Activated CD8-positive, alpha-beta T cell treated with anti-CD3 and anti-CD28 coated beads for 36 hours (primary cell): ENCODE measurements around the gene LCN1. TPM values are rescaled to one million over a fixed set of nuclear protein-coding genes. Genes with fewer than 3 reads are reported as not detected.

Source experiments
- ATAC-seq: fragments of 200-7000 bp; cut with Tn5 transposase; one replicate; pipeline ENCODE4 v1.10.0; 2021; ENCODE audit warnings: mild to moderate bottlenecking, moderate library complexity
- CTCF ChIA-PET: fragments of 350-600 bp; sonication (Branson Sonifier 250); formaldehyde crosslinking; loops from one replicate; lab custom pipeline; 2021; ENCODE audit warnings: antibody characterized with exemption; lab: Charles Lee
- POLR2A ChIA-PET: fragments of 350-600 bp; sonication (Branson Sonifier 250); formaldehyde crosslinking; loops from one replicate; lab custom pipeline; 2021; ENCODE audit warnings: antibody characterized with exemption; lab: Charles Lee
- DNase-seq: peaks from one replicate; pipeline ENCODE4 v3.0.0-alpha.2; 2020
- H3K27ac Mint-ChIP-seq: one replicate; pipeline ENCODE4 v1.8.0; 2021; ENCODE audit warnings: mild to moderate bottlenecking, mixed read lengths
- H3K27me3 Mint-ChIP-seq: one replicate; pipeline ENCODE4 v1.8.0; 2021; ENCODE audit warnings: mixed read lengths
- H3K36me3 Mint-ChIP-seq: one replicate; pipeline ENCODE4 v1.8.0; 2021; ENCODE audit warnings: low read depth, mixed read lengths
- H3K4me1 Mint-ChIP-seq: one replicate; pipeline ENCODE4 v1.8.0; 2021; ENCODE audit warnings: low read depth, mixed read lengths
- H3K4me3 Mint-ChIP-seq: one replicate; pipeline ENCODE4 v1.8.0; 2021; ENCODE audit warnings: mild to moderate bottlenecking, moderate library complexity, mixed read lengths
- H3K9me3 Mint-ChIP-seq: one replicate; pipeline ENCODE4 v1.8.0; 2021; ENCODE audit warnings: mixed read lengths
- intact Hi-C: fragments of 100-400 bp; cut with micrococcal nuclease; formaldehyde crosslinking; loops from one replicate; pipeline ENCODE4 v1.10.0; 2022
- total RNA-seq, 2 experiments: library from RNA; stranded (reverse); gene quantifications; one replicate each; pipeline ENCODE4 v1.2.3, GENCODE V29; 2021
- TF ChIP-seq, protein P1 (sequence below): fragments of 200-600 bp; IDR thresholded peaks from one replicate; pipeline ENCODE4 v1.8.0; 2022; ENCODE audit warnings: antibody characterized with exemption, mild to moderate bottlenecking

The LCN1 gene
- total RNA-seq, result not detected

DNA sequence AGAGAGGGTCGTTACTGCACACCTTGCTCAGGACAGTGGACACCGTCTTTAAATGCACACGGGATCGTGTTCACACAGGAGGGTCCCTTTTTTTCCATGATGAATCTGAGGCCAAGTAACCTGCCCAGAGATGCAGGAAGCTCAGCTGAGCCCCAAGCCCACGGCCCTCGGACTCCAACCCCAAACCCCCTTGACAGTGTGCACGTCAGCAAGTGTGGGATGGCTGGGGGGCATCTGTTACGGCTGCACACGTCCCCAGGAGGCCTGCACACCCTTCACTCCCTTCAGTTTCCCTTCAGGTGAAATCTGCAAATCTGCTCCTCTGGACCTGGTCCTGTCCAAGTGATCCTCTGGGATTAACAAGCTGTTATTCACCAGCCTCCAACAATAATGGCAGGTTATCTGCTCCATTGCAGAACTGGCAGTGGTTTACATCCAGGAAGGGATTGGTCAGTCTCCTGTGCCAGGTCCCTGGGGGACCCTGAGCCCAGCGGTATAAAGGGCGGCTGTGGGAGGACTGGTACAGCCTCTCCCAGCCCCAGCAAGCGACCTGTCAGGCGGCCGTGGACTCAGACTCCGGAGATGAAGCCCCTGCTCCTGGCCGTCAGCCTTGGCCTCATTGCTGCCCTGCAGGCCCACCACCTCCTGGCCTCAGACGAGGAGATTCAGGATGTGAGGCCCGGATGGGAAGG, at the start of gene LCN1:
TSS of gene LCN1 (plus strand) at position 525 of the 692 bp plus-strand sequence. CDS start at position 583, 58 bp downstream.
- ATAC-seq, result no peak
- ChIA-PET CTCF (no interaction called here), POLR2A (no interaction called here)
- H3K36me3 Mint-ChIP-seq, result no peaks in the 10 kb centered on the region
- no peaks in the 10 kb centered on the region for H3K4me1 Mint-ChIP-seq
- H3K27me3 Mint-ChIP-seq, result peaks cover 12% of the 10 kb centered on the region
- no peak for DNase-seq
- H3K4me3 Mint-ChIP-seq, result no peak within 1 kb of the TSS
- no peaks in the 10 kb centered on the region for H3K9me3 Mint-ChIP-seq
- H3K27ac Mint-ChIP-seq, result no peak within 1 kb of the TSS
- TF ChIP-seq, protein P1, sequence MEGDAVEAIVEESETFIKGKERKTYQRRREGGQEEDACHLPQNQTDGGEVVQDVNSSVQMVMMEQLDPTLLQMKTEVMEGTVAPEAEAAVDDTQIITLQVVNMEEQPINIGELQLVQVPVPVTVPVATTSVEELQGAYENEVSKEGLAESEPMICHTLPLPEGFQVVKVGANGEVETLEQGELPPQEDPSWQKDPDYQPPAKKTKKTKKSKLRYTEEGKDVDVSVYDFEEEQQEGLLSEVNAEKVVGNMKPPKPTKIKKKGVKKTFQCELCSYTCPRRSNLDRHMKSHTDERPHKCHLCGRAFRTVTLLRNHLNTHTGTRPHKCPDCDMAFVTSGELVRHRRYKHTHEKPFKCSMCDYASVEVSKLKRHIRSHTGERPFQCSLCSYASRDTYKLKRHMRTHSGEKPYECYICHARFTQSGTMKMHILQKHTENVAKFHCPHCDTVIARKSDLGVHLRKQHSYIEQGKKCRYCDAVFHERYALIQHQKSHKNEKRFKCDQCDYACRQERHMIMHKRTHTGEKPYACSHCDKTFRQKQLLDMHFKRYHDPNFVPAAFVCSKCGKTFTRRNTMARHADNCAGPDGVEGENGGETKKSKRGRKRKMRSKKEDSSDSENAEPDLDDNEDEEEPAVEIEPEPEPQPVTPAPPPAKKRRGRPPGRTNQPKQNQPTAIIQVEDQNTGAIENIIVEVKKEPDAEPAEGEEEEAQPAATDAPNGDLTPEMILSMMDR, result no peak
- intact Hi-C loops, result no loop called here

DNA sequence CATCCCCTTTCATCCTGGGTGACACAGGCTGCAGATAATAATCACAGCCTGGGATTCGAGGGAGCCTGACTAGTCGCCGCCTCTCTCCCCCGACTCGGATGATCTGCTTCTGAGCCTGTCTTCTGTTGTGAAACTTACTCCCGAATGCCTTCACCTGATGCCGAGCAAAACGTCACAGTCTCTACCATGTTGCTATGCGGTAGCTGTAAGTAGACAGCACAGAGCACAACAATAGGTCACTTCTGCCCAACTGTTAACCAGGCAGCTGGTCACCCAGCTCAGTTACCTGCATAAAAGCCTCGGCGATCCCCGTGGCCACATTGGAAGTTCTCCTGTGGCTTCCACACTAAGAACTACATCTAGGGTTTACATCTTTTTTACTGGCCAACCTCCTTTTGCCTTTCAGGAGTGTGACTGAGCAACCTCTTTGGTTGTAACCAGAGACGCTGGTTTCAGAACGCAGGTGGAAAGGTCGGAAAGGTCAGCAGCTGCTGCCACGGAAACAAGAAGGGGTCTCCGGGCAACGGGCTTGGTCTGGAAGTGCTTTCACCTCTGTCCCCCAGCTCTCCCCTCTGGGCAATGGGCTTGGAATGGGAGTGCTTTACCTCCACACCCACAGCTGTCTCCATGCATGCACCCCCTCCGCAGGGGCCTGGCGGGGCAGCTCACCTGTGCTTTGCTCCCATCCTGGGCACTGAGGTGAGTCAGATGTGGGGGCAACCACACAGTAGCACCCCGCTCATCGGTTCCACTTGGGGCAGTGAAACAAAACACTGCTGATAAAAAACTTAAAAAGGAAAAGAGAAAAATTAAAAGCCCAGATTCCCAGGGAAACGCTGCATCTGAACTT, 49.2 kb upstream of the LCN1 start:
- TF ChIP-seq, protein P1, result no peak
- peaks cover 27% of the 10 kb centered on the region for H3K27me3 Mint-ChIP-seq
- intact Hi-C loops, result no loop called here
- CTCF ChIA-PET, result no interaction called here
- POLR2A ChIA-PET, result interaction anchor here (0.6 kb wide), 1 partner anchor 12 kb away, joined by 3 read pairs; no protein-coding TSS in a partner anchor
- peaks cover 6% of the 10 kb centered on the region for H3K4me1 Mint-ChIP-seq
- H3K27ac Mint-ChIP-seq, result no peak overlapping the region
- no peak overlapping the region for H3K4me3 Mint-ChIP-seq
- no peak for ATAC-seq
- DNase-seq, result no peak
- no peaks in the 10 kb centered on the region for H3K36me3 Mint-ChIP-seq
- no peaks in the 10 kb centered on the region for H3K9me3 Mint-ChIP-seq

DNA sequence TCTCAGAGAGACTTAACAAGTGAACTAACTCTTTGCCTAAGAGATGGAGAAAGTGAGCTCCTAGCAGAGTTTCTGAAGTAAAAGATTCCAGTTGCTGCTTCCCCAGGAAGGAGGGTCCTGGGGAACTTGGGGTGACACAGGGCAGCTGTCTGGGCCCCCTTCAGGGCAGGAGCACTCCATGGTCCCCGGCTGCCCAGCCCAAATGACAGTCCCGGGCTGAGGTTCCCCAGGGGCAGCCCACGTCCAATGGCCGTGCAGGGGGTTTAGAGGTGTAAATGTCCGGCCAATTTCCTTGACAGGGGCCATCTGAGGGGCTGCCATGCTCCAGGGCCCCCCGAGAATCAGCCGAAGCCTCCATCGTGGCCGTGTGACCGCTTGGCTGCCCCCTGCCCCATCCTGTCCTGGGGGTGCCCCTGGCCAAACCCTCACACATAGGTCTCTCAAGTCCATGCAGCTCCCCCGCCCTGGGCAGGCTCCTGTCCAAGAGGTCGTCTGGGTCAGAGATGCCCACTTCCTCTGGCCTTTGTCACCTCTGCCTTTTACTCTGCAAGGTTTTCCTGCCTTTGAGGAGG, 47.2 kb upstream of the LCN1 start:
- TF ChIP-seq, protein P1, result no peak
- H3K27ac Mint-ChIP-seq, result no peak overlapping the region
- no peaks in the 10 kb centered on the region for H3K9me3 Mint-ChIP-seq
- no peak overlapping the region for H3K4me3 Mint-ChIP-seq
- peaks cover 5% of the 10 kb centered on the region for H3K4me1 Mint-ChIP-seq
- ChIA-PET POLR2A (interaction anchor here (0.6 kb wide), 1 partner anchor 1552 kb away, joined by 3 read pairs; no protein-coding TSS in a partner anchor), CTCF (no interaction called here)
- peaks cover 2% of the 10 kb centered on the region for H3K36me3 Mint-ChIP-seq
- DNase-seq (no peak), ATAC-seq (no peak)
- H3K27me3 Mint-ChIP-seq, result peaks cover 33% of the 10 kb centered on the region
- intact Hi-C loops, result no loop called here

DNA sequence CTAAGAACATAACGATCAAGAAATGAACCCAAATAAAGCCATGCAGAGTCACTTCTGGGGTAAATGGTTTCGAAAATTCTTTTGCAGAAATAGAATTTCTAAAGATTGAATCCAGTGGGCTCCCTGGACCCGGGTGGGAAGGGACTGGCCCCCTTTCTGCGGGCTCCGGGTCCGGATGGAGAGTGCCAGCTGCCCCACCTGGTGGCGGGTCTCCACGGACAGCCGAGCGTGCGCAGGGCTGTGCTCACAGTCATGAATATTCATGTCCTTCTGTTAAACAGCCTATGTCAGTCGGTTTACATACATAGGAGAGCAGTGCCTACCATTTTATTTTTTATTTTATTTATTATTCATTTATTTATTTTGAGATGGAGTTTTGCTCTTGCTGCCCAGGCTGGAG, 46.3 kb upstream of the LCN1 start:
- CTCF ChIA-PET, result no interaction called here
- Mint-ChIP-seq H3K4me3 (no peak overlapping the region), H3K27me3 (peaks cover 31% of the 10 kb centered on the region), H3K9me3 (no peaks in the 10 kb centered on the region), H3K36me3 (peaks cover 2% of the 10 kb centered on the region), H3K27ac (no peak overlapping the region), H3K4me1 (peaks cover 2% of the 10 kb centered on the region)
- ATAC-seq (peak; percentile 45), DNase-seq (peak; percentile 41)
- TF ChIP-seq, protein P1, result peak; percentile 45
- intact Hi-C loops, result no loop called here
- POLR2A ChIA-PET, result no interaction called here
